Smooth muscle cell (in vitro differentiated cells): ENCODE measurements around the gene GLI3. TPM values are rescaled to one million over a fixed set of nuclear protein-coding genes. Genes with fewer than 3 reads are reported as not detected.

Experiments used
- DNase-seq: peaks from one replicate; lab custom pipeline; 2025; ENCODE audit not compliant: unreplicated experiment; lab: John Stamatoyannopoulos, UW
- H2AFZ ChIP-seq: fragments of 200-600 bp; sonication (generic); 2 replicates; pipeline ENCODE4 v1.6.0; 2016; ENCODE audit warnings: antibody characterized with exemption, low read depth, mild to moderate bottlenecking
- H3F3A ChIP-seq: fragments of 200-600 bp; sonication (generic); 2 replicates; pipeline ENCODE4 v1.6.0; 2017; ENCODE audit warnings: antibody characterized with exemption, low read depth
- H3K27ac ChIP-seq: fragments of 200-600 bp; sonication (generic); 2 replicates; pipeline ENCODE4 v1.5.1; 2016; ENCODE audit warnings: low read depth, mild to moderate bottlenecking
- H3K27me3 ChIP-seq: fragments of 200-600 bp; sonication (generic); 2 replicates; pipeline ENCODE4 v1.6.1; 2016; ENCODE audit warnings: low read depth, mild to moderate bottlenecking
- H3K36me3 ChIP-seq: fragments of 200-600 bp; sonication (generic); 2 replicates; pipeline ENCODE4 v1.5.1; 2016; ENCODE audit warnings: low read depth
- H3K4me1 ChIP-seq: fragments of 200-600 bp; sonication (generic); 2 replicates; pipeline ENCODE4 v1.5.1; 2016; ENCODE audit warnings: low read depth
- H3K4me2 ChIP-seq: fragments of 200-600 bp; sonication (generic); 2 replicates; pipeline ENCODE4 v1.6.0; 2016; ENCODE audit warnings: mild to moderate bottlenecking
- H3K4me3 ChIP-seq: fragments of 200-600 bp; sonication (generic); 2 replicates; pipeline ENCODE4 v1.5.1; 2016; ENCODE audit warnings: mild to moderate bottlenecking
- H3K79me2 ChIP-seq: fragments of 200-600 bp; sonication (generic); 2 replicates; pipeline ENCODE4 v1.6.0; 2016; ENCODE audit warnings: low read depth, mild to moderate bottlenecking
- H3K9ac ChIP-seq: fragments of 200-600 bp; sonication (generic); 2 replicates; pipeline ENCODE4 v1.6.0; 2016; ENCODE audit warnings: low read depth
- H3K9me3 ChIP-seq: fragments of 200-600 bp; sonication (generic); replicated peaks from 2 replicates; pipeline ENCODE4 v1.5.1; 2016; ENCODE audit warnings: low read depth
- H4K20me1 ChIP-seq: fragments of 200-600 bp; sonication (generic); 2 replicates; pipeline ENCODE4 v1.6.0; 2016; ENCODE audit warnings: low read depth
- CTCF ChIP-seq: fragments of 200-600 bp; sonication (generic); IDR thresholded peaks from 2 replicates; pipeline ENCODE4 v1.5.1; 2017; ENCODE audit warnings: borderline replicate concordance, mild to moderate bottlenecking, antibody characterized with exemption; ENCODE audit not compliant: insufficient read depth, poor library complexity, severe bottlenecking
- WGBS: methylation state at CpG from one replicate; pipeline ENCODE4 v1.1.7; 2016; ENCODE audit warnings: low lambda C conversion rate; 5-methylcytosine and 5-hydroxymethylcytosine counted together
- polyA plus RNA-seq: library from polyadenylated mRNA; unstranded; fragments of >200 nt; fragmentation: Nextera tagmentation; extraction: Ambion mirVana; gene quantifications from 2 replicates; pipeline ENCODE4 v1.2.1, GENCODE V29; 2016
- total RNA-seq: library from RNA; depleted of rRNA; stranded (reverse); fragments of >200 nt; gene quantifications from 2 replicates; pipeline ENCODE4 v1.2.3, GENCODE V29; 2014

The GLI3 gene
- total and polyA plus RNA-seq, 2 experiments from 2014 or later = 31.1 to 70.4 TPM

- Histone ChIP-seq H2AFZ (no peak overlapping the region), H3K27ac (no peak overlapping the region), H3K36me3 (peaks cover 9% of the 10 kb centered on the region), H3K27me3 (no peaks in the 10 kb centered on the region), H3K4me2 (no peak overlapping the region), H3K4me1 (no peaks in the 10 kb centered on the region), H3F3A (peaks cover 5% of the 10 kb centered on the region), H4K20me1 (peaks cover 34% of the 10 kb centered on the region), H3K9me3 (no peaks in the 10 kb centered on the region), H3K79me2 (peaks cover 7% of the 10 kb centered on the region), H3K9ac (no peak overlapping the region), H3K4me3 (no peak overlapping the region)
- no peak for DNase-seq
- WGBS = 97% methylated on average over 61 of the region's 62 CpGs
- TF ChIP-seq CTCF = no peak
These were observed 271.0 kb downstream of the GLI3 start for GRCh38 chr7:41965951-41966505.

GRCh38 chr7:41964849-41965745 lies 271.9 kb downstream of the GLI3 start:
- no peaks in the 10 kb centered on the region for H3K4me1 ChIP-seq
- H3K27me3 ChIP-seq = no peaks in the 10 kb centered on the region
- no peak overlapping the region for H3K9ac ChIP-seq
- no peak for TF ChIP-seq CTCF
- no peak overlapping the region for H3K4me3 ChIP-seq
- H3K36me3 ChIP-seq = peaks cover 9% of the 10 kb centered on the region
- H3K79me2 ChIP-seq = peaks cover 7% of the 10 kb centered on the region
- 98% methylated on average over 47 of the region's 47 CpGs for WGBS
- H3K9me3 ChIP-seq = no peaks in the 10 kb centered on the region
- no peak for DNase-seq
- H3F3A ChIP-seq = peaks cover 12% of the 10 kb centered on the region
- H3K27ac ChIP-seq = no peak overlapping the region
- no peak overlapping the region for H3K4me2 ChIP-seq
- peaks cover 34% of the 10 kb centered on the region for H4K20me1 ChIP-seq
- no peak overlapping the region for H2AFZ ChIP-seq

GRCh38 chr7:41964183-41964753 lies 272.7 kb downstream of the GLI3 start:
- Histone ChIP-seq H3K4me3 (no peak overlapping the region), H3F3A (peaks cover 14% of the 10 kb centered on the region), H3K79me2 (peaks cover 7% of the 10 kb centered on the region), H3K27me3 (no peaks in the 10 kb centered on the region), H3K4me2 (no peak overlapping the region), H2AFZ (no peak overlapping the region), H3K9ac (no peak overlapping the region), H3K9me3 (no peaks in the 10 kb centered on the region), H3K27ac (no peak overlapping the region), H3K36me3 (peaks cover 6% of the 10 kb centered on the region), H4K20me1 (peaks cover 34% of the 10 kb centered on the region), H3K4me1 (no peaks in the 10 kb centered on the region)
- 96% methylated on average over 16 of the region's 16 CpGs for WGBS
- no peak for DNase-seq
- TF ChIP-seq CTCF = no peak
